Globus pallidus (tissue), 1 donor: ENCODE data around the gene URB1.
"Not testable (repeated sequence)": the region's sequence is repeated elsewhere in the genome, so short reads cannot be mapped to it uniquely, and the experiment has no call there.

Experiments
- DNase-seq: peaks from one replicate; pipeline ENCODE4 v3.0.0-alpha.2; 2015; ENCODE audit warnings: low spot score

Gene URB1

GRCh38 chr21:32285476-32285875 is 107.3 kb downstream of the URB1 start:
- no peak for DNase-seq

DNA sequence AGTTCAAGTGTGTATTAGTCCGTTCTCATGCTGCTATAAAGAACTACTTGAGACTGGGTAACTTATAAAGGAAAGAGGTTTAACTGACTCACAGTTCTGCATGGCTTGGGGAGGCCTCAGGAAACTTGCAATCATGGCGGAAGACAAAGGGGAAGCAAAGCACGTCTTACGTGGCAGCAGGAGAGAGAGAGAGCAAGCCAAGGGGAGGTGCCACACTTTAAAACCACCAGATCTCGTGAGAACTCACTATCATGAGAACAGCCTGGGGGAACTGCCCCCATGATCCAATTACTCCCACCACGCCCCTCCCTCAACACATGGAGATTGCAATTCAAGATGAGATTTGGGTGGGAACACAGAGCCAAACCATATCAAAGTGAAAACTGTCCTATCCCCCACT is 109.8 kb downstream of the URB1 start:
- DNase-seq: no peak

DNA sequence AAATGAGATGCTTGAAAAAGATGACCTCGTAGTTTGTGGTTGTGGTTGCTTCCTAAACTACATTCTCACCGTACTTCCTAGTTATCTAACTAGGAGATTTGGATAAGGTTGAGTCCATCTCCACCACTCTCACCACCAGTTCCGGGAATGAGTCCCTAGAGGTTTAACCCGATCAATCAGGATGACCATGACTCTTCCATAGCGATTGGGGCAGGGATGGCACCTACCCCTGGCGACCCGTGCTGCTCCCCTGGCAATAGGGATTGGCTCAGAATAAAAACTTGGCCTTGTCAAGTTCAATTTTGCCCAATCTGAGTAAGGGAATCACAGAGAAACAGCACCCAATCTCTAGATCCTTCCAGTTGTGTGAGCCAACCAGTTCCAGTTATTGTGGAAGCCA is 111.3 kb downstream of the URB1 start:
- no peak for DNase-seq

DNA sequence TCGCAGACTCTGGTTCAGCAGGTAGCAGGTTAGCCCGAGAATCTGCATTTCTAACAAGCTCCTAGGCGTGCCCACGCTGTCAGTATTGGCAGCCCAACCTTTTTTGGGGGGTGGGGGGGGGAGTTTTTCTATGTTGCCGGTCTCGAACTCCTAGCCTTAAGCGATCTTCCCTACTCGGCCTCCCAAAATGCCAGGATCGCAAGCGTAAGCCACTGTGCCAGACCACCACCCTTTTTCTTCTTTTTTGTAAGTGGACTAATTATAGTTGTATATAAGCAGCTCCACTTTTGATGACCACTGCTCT is 113.5 kb downstream of the URB1 start:
- DNase-seq: no peak

- DNase-seq: peak; percentile 93
These were observed 114.1 kb downstream of the URB1 start, which contains the start of gene MIS18A for GRCh38 chr21:32278518-32279376. Gene MIS18A (minus strand): TSS chr21:32279049. CDS start chr21:32279014, 35 bp downstream.

DNA sequence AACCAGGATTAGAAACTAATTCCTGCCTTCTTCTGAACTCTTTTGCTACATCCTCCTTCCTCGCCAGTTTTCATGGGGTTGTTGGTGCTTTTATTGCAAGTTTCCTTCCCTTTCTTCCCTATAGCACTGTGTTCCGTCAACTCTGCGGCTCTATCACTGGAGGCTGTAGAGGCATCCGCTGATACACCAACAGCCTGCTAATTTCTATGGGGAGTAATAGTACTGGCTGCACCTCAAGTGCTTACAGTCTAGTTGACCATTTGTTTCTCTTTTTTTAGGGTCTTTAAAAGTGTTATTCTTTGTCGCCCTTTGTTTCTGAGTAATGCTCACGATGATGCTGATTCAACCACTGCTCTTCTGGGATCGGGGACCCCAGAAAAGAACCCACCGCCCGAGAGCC is 114.7 kb downstream of the URB1 start:
- no peak for DNase-seq

- no peak for DNase-seq
These were observed 116.1 kb downstream of the URB1 start for GRCh38 chr21:32276671-32277070.

DNA sequence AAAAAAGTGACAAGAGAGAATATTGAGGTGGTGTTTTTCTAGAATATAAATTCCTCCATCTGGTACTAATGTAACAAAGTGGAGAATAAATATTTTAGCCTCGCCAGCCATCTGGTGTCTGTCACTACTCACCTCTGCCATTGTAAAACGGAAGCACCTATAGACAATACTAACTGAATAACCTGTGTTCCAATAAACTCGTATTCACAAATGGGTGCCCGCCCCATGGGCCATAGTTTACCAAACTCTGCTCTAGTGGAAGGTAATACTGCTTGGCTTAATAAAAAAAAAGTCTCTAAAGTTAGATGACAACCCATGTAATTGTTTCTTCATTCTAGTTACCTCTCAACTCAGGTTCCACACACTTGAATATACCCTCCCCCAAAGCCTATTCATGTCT is 122.1 kb downstream of the URB1 start:
- no peak for DNase-seq

DNA sequence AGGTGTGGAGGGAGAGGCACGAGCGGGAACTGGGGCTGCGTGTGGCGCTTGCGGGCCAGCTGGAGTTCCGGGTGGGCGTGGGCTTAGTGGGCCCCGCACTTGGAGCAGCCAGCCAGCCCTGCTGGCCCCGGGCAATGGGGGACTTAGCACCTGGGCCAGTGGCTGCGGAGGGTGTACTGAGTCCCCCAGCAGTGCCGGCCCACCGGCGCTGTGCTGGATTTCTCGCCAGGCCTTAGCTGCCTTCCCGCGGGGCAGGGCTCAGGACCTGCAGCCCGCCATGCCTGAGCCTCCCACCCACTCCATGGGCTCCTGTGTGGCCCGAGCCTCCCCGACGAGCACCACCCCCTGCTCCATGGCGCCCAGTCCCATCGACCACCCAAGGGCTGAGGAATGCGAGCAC is 127.5 kb downstream of the URB1 start:
- not testable (repeated sequence) for DNase-seq

GRCh38 chr21:32261929-32262328 is 130.9 kb downstream of the URB1 start:
- DNase-seq: no peak
